HK-2 (cell line): ENCODE data around the gene LAX1.
"Not testable (repeated sequence)": the region's sequence is repeated elsewhere in the genome, so short reads cannot be mapped to it uniquely, and the experiment has no call there.

Source experiments
- DNase-seq: peaks from one replicate; pipeline ENCODE4 v3.0.0-alpha.2; 2018; ENCODE audit not compliant: unreplicated experiment

Gene LAX1, protein sequence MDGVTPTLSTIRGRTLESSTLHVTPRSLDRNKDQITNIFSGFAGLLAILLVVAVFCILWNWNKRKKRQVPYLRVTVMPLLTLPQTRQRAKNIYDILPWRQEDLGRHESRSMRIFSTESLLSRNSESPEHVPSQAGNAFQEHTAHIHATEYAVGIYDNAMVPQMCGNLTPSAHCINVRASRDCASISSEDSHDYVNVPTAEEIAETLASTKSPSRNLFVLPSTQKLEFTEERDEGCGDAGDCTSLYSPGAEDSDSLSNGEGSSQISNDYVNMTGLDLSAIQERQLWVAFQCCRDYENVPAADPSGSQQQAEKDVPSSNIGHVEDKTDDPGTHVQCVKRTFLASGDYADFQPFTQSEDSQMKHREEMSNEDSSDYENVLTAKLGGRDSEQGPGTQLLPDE

GRCh38 chr1:203765029-203765837 lies at the start of gene LAX1:
TSS of gene LAX1 (plus strand) at chr1:203765183. CDS start at chr1:203765566, 383 bp downstream.
- no peak for DNase-seq

DNA sequence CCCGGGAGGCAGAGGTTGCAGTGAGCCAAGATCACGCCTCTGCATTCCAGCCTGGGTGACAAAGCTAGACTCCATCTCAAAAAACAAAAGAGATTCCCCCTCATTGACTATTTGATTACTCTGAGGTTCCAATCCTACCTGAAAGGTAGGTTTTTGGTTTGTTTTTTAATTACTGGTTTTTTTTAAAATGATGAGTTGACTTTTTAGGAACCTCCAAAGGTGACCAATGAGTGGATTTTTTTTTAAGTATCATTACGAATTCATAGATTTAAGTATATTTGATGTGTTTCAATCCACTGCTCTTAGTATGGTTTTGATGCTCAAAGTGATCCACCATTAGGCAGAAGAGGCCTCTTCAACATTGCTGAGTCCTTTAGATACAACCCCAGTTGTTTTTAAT lies 47.9 kb upstream of the LAX1 start:
- DNase-seq = no peak

DNA sequence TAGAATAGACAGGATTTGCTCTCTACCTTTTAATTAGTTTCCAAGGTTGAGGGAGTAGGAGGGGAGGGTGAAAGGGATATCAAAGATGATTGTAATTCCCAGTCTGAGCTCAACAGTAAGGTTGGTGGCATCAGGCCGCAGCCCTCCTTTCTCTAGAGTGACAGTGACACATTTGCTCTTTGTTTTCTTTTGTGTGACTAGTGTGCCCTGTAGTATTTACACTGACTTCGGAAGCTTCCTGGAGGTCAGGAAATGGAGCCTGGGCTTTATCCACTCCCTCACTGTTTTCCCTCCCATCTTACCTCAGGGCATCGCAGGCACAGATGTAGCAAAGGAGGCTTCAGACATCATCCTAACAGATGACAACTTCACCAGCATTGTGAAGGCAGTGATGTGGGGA lies 44.7 kb upstream of the LAX1 start:
- no peak for DNase-seq

GRCh38 chr1:203722909-203723308 lies 42.1 kb upstream of the LAX1 start:
- DNase-seq = no peak

GRCh38 chr1:203726417-203726867 lies 38.5 kb upstream of the LAX1 start:
- no peak for DNase-seq

DNA sequence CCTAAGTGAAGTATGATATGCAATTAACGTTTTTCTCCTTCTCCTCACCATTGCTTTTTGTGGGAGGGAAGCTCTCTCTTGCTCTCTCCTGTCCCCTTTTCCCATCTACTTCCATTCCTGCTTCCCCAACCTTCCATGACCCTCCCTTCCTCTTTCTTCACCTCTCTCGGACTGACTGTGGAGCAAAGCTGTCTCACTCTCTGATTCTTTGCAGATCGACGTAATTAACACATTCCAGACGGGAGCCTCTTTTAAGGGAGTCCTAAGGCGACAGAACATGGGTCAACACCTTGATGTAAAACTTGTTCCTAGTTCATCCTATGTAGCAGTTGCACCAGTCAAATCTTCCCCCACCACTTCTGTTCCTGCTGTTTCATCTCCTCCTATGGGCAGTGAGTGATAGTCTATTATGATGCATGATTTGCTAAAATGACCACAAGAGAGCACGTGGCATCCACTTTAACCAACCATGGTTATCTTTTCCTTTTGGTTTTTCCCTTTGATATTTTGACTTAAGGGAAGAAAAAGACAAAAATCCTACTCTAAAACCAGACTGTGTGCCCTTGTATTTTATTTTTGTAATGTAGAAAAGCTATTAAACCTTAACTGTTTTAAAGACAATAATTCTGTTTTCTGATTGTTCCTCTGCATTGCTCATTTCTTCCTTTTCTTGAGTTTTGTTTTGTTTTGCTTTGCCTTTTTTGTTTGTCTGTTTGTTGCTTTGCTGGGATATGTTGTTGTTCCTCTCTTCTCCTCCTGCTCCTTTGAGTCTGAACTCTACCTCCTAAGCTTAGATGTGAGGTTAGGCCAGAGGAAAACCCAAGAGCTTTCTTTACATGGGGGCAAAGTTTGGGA lies 31.7 kb upstream of the LAX1 start:
- no peak for DNase-seq

DNA sequence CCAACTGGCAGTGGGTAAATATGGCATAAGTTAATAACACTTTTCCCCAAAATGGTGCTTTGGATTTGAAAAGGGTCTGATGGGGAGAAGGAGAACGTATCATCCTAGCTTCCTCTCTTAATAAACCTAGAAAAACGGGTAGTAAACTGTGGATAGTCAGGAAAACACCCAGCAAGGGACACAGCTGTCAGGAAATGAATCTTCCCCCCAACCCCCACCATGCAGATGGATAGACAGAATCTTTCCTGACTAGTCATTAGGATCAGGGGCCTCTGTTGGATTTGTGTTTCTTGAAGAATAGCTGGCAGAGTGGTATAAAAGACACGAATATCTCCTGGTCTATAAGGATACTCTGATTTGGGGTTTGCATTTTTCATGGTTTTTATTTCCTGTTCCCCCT lies 22.5 kb upstream of the LAX1 start:
- no peak for DNase-seq

DNA sequence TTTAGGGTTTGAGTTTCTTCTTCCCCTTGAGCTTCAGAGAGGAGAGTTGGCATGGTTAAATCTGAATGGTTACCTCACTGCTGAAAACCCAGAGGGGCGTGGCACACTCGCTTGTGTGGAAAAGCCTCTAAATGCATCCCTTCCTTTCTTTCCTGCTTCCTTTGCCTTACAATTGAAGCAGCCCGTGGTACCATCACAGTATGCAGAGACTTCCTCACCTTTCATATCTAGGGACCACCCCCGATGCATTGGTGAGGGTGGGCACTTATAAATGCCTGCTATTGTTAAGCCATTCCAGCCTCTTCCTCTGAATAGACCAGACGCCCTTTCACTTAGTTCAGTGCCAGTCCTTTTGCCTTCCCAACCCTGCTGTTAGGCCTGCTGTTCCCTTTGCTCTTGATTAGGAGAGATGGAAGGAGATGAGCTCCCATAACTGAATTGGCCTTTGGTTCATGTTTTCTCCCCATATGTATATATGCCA lies 21.9 kb upstream of the LAX1 start:
- no peak for DNase-seq

DNA sequence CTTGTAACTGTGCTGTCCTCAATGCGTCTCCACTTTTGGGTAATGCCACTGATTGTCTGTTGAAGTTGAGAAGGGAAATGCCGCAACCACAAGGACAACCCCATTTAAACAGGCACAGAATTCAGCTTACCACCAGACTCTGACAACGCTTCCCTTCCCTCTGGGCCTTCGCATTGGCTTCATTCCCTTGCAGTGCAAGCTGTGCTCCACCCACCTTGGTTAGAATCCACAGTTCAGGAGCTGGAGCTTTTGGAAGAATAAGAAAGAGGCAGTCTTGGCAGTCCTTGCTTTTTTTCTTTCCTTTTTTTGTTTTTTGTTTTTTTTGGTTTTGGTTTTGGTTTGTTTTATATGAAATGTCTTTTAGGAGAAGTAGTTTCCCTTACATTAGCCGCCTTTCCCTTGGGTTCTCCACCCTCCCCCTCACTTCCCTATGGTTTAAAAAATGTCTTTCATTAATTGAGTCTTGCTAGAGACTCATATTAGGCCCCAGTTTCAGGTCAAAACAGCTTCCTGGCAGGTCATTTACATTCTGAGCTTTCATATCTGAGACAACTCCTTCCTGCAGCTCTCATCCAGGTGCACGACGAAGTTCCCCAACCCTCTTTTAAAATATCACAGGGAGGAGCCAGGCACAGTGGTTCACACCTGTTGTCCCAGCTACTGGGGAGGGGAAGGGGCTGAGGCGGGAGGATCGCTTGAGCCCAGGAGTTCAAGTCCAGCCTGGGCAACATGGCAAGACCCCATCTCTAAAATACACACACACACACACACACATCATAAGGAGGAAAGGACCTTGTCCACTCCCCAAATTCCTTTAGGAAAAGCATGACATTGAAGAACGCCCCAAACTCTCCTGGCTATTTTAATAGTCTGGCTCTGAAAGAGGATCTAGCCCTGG lies 20.7 kb upstream of the LAX1 start:
- DNase-seq = no peak

GRCh38 chr1:203746281-203746680 lies 18.7 kb upstream of the LAX1 start:
- DNase-seq = no peak

- DNase-seq = no peak
These were observed 13.9 kb upstream of the LAX1 start for GRCh38 chr1:203751051-203751450.

DNA sequence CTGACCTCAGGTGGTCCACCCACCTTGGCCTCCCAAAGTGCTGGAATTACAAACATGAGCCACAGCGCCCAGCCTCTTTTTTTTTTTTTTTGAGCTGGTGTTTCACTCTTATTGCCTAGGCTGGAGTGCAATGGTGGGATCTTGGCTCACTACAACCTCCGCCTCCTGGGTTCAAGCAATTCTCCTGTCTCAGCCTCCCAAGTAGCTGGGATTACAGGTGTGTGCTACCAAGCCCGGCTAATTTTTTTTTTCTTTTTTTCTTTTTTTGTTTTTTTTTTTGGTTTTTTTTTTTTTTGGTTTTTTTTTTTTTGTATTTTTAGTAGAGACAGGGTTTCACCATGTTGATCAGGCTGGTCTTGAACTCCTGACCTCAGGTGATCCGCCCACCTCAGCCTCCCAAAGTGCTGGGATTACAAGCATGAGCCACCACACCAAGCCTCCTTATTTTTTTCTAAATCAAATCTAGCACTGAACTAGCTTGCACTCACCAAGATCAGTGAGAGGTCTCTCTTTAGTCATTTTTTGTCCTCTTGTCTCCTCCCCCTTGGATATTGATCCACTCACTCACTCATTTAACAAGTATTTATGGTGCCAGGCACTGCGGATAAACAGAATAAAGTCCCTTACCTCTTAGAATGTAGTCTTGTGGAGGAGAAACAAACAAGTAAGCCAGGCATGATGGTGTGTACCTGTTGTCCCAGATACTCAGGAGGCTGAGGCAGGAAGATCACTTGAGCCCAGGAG lies 13.2 kb upstream of the LAX1 start:
- not testable (repeated sequence) for DNase-seq

- no peak for DNase-seq
These were observed 10.5 kb upstream of the LAX1 start for GRCh38 chr1:203754455-203754864.

- no peak for DNase-seq
These were observed 8.9 kb upstream of the LAX1 start for GRCh38 chr1:203756036-203756435.

DNA sequence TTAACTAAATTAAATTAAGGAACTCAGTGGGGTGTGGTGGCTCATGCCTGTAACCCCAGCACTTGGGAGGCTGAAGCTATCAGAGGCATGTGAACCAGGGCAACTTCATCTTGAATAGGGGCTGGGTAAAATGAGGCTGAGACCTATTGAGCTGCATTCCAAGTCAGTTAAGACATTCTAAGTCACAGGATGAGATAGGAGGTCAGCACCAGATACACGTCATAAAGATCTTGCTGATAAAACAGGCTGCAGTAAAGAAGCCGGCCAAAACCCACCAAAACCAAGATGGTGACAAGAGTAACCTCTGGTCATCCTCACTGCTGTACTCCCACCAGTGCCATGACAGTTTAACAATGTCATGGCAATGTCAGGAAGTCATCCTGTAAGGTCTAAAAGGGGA lies 6.2 kb upstream of the LAX1 start:
- not testable (repeated sequence) for DNase-seq

GRCh38 chr1:203760506-203760905 lies 4.5 kb upstream of the LAX1 start:
- no peak for DNase-seq

DNA sequence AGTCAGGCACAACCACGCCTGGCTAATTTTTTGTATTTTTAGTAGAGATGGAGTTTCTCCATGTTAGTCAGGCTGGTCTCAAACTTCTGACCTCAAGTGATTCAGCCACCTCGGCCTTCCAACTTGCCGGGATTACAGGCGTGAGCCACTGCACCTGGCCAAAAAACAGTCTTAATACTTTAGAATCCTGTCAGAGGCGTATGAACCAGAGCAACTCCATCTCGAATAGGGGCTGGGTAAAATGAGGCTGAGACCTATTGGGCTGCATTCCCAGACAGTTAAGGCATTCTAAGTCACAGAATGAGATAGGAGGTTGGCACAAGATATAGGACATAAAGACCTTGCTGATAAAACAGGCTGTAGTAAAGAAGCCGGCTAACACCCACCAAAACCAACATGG lies 3.0 kb upstream of the LAX1 start:
- DNase-seq = not testable (repeated sequence)

DNA sequence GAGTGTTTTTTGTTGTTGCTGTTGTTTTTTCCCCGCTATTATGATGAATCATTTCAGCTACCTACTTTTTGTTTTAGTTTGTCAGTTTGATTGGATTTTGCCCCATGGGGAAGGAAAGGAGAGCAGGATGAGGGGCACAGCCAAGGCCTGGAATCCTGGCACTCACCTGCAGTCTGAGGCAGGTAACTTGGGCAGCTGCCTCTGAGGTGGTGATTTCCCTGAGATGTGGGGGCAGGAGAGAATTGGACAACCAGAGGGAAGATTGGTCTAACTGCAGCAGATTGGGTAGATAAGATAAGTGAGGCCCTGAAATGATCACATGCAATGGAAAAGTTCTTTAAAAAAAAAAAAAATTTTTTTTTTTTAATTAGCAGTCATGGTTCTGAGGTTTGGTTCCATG lies 1.5 kb upstream of the LAX1 start:
- DNase-seq = no peak

- no peak for DNase-seq
These were observed 616 bp upstream of the LAX1 start for GRCh38 chr1:203764105-203765028.
